ENCODE results near the gene ZNF318.
"Not testable (repeated sequence)": the region's sequence is repeated elsewhere in the genome, so short reads cannot be mapped to it uniquely, and the experiment has no call there.

ZNF318 gene

DNA sequence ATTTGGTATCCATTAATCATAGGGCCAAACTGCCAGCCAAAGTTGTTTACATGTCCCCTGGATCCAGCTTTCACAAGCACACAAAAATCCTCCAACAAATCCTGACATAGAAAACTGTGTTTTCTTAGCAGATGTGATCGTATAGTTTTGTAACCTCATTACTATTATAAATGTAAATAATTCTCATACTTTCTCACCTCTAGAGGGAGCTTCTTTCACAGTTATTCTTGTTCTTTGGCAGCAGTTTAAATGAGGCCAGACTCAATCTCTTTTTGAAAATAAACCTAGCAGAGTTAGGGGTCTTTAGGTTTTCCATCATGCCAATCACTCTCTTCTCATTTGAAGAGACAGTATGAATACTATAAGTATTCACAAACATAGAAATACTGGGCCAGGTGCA is 17.0 kb upstream of the ZNF318 start:
- in situ Hi-C loops (cut with MboI; ENCODE audit: low sequenced_read_pairs, unreplicated experiment) = no loop called here
- no peak for DNase-seq (ENCODE audit: low spot score)
- TF ChIP-seq, protein P1, sequence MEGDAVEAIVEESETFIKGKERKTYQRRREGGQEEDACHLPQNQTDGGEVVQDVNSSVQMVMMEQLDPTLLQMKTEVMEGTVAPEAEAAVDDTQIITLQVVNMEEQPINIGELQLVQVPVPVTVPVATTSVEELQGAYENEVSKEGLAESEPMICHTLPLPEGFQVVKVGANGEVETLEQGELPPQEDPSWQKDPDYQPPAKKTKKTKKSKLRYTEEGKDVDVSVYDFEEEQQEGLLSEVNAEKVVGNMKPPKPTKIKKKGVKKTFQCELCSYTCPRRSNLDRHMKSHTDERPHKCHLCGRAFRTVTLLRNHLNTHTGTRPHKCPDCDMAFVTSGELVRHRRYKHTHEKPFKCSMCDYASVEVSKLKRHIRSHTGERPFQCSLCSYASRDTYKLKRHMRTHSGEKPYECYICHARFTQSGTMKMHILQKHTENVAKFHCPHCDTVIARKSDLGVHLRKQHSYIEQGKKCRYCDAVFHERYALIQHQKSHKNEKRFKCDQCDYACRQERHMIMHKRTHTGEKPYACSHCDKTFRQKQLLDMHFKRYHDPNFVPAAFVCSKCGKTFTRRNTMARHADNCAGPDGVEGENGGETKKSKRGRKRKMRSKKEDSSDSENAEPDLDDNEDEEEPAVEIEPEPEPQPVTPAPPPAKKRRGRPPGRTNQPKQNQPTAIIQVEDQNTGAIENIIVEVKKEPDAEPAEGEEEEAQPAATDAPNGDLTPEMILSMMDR (IDR thresholded peaks at IDR 0.05; ENCODE audit: borderline replicate concordance, control extremely low read depth, extremely low read depth, insufficient read depth, missing control alignments) = no peak

DNA sequence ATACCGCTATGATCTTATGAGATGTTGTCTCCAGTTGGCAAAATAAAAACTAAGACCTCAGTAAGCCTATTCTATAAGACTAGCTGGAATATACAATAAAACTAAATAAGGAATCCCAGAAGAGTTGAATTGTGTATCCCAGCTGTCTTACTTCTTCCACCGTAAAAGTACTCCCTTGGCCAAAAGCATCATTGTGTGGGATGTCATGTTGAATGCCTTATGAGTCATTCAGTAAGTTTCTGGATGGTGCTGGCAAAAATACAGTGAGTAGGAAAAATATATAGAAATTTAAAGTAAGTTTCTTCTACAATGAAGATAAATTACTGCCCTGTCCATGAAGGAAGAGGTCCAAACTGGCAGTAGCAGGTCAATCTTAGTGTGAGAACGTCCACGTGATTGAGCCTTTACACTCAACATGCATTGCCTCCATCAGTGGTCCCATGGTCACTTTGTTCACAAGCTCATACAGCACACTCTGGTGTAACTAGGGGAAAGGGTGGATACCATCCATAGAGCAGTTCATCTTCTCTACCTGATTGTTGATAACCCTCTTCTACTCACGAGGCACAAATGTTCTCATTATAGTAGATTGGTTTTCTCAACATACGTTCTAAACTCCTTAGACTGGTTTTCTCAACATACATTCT is 13.7 kb upstream of the ZNF318 start:
- TF ChIP-seq, protein P1 (IDR thresholded peaks at IDR 0.05; ENCODE audit: borderline replicate concordance, control extremely low read depth, extremely low read depth, insufficient read depth, missing control alignments) = no peak

DNA sequence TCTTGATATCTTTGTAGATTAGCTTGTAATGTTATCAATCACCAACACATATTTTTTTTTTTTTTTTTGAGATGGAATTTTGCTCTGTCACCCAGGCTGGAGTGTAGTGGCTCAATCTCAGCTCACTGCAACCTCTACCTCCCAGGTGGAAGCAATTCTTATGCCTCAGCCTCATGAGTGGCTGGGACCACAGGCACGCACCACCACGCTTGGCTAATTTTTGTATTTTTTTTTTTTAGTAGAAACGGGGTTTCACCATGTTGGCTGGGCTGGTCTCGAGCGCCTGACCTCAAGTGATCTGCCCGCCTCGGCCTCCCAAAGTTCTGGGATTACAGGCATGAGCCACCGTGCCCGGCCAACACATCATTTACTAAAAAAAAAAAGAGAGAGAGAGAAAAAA is 11.4 kb upstream of the ZNF318 start:
- DNase-seq (ENCODE audit: low spot score); in situ Hi-C loops (cut with MboI; ENCODE audit: low sequenced_read_pairs, unreplicated experiment): not testable (repeated sequence)

More for the DNA sequence above, 13.7 kb upstream of the ZNF318 start:
- in situ Hi-C loops (cut with MboI; ENCODE audit: low sequenced_read_pairs, unreplicated experiment) = no loop called here
- DNase-seq (ENCODE audit: low spot score) = no peak

DNA sequence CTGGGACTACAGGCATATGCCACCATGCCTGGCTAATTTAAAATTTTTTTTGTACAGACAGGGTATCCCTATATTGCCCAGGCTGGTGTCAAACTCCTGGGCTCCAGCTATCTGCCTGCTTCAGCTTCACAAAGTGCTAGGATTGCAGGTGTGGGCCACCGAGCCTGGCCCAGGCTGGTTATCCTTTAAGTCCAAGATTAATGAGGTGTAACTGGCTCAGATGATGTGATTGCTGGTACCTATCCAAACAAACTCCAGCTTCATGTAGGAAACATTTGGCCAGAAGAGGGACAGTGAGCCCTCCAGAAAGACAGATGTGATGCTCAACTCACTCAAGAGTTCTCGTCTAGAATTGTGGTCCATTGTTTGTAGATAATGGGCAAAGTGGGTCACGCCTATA is 9.2 kb upstream of the ZNF318 start:
- TF ChIP-seq, protein P1 (IDR thresholded peaks at IDR 0.05; ENCODE audit: borderline replicate concordance, control extremely low read depth, extremely low read depth, insufficient read depth, missing control alignments) = no peak
- in situ Hi-C loops (cut with MboI; ENCODE audit: low sequenced_read_pairs, unreplicated experiment) = no loop called here
- DNase-seq (ENCODE audit: low spot score) = no peak

DNA sequence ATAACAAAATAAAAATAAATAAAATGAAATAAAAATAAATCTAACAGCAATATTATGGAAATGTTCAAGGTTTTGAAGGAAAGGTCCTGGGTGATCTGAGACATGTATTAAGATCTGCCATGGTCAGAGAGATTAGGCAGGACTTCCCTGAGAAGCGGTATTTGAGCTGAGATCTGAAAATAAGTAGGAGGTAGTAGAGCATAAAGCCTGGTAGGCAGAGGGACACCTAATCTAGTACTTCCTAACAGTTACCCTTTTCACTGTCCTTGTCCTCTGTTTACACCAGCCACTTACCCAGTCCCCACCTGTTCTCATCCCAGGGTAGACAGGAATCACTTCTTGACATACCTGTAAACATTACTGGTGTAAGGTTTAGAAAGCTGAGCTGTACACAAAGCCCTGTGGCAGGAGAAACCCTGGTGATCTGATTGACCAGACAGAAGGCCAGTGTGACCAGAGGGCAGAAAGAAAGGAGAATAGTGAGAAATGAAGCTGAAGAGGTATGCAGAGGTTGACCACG is 8.3 kb upstream of the ZNF318 start:
- TF ChIP-seq, protein P1 (IDR thresholded peaks at IDR 0.05; ENCODE audit: borderline replicate concordance, control extremely low read depth, extremely low read depth, insufficient read depth, missing control alignments) = no peak
- DNase-seq (ENCODE audit: low spot score) = no peak
- in situ Hi-C loops (cut with MboI; ENCODE audit: low sequenced_read_pairs, unreplicated experiment) = no loop called here

DNA sequence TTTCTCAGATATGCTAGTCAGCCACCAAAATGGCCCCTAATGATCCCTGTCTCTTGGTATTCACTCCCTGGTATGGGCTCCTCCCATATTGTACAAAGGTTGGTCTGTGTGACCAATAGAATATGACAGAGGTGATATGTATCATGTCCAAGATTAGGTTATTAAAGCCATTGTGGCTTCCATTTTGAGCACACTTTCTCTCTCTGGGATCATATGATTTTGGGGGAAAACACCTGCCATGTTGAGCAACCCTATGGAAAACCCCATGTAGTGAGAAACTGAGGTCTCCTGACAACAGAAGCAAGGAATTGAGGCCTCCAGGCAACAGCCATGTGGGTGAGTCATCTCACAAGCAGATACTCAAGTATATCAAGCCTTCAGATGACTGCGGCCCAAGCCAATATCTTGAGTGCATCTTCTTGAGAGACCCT is 7.1 kb upstream of the ZNF318 start:
- no peak for DNase-seq (ENCODE audit: low spot score)
- in situ Hi-C loops (cut with MboI; ENCODE audit: low sequenced_read_pairs, unreplicated experiment) = no loop called here

DNA sequence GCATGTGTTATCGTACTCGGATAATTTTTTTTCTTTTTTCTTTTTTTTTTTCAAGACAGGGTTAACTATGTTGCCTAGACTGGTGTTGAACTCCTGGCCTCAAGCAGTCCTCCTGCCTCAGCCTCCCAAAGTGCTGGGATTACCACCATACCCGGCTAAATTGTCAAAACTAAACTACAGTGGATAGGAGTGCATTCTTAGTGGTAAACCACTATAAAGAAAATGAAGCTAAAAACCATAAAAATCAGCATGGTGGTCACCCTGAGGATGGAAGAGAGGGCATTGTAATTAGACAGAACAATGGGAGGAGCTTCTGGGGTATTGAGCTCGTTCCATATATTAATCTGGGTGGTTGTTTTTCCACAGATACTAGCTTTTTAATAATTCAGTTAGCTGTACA is 6.2 kb upstream of the ZNF318 start:
- in situ Hi-C loops (cut with MboI; ENCODE audit: low sequenced_read_pairs, unreplicated experiment) = no loop called here
- no peak for DNase-seq (ENCODE audit: low spot score)
- TF ChIP-seq, protein P1 (IDR thresholded peaks at IDR 0.05; ENCODE audit: borderline replicate concordance, control extremely low read depth, extremely low read depth, insufficient read depth, missing control alignments) = no peak

More for the DNA sequence above, 7.1 kb upstream of the ZNF318 start:
- TF ChIP-seq, protein P1 (IDR thresholded peaks at IDR 0.05; ENCODE audit: borderline replicate concordance, control extremely low read depth, extremely low read depth, insufficient read depth, missing control alignments) = no peak
